ENCODE measurements around the gene LRCH1. TPM values are rescaled to one million over a fixed set of nuclear protein-coding genes. Genes with fewer than 3 reads are reported as not detected.

The LRCH1 gene
- total RNA-seq, 1 experiment from 2014 or later: 11.8 TPM

- TF ChIP-seq USF2 (CRISPR knock-in tag; IDR thresholded peaks at IDR 0.05) (no peak), ERG (CRISPR knock-in tag; IDR thresholded peaks at IDR 0.05) (no peak), TCF7 (CRISPR knock-in tag; IDR thresholded peaks at IDR 0.05; ENCODE audit: low read depth) (no peak), GTF2I (CRISPR knock-in tag; conservative IDR thresholded peaks at IDR 0.05) (no peak), ZNF317 (CRISPR knock-in tag; IDR thresholded peaks at IDR 0.05; ENCODE audit: borderline replicate concordance, low read depth) (no peak), AFF4 (CRISPR knock-in tag; IDR thresholded peaks at IDR 0.05; ENCODE audit: borderline replicate concordance) (no peak), ZNF281 (CRISPR knock-in tag; IDR thresholded peaks at IDR 0.05) (no peak)
Measured at GRCh38 chr13:46529216-46529919, 23.6 kb upstream of the LRCH1 start (continued).

- H3K4me1 Mint-ChIP-seq: no peaks in the 10 kb centered on the region
- H3K27me3 Mint-ChIP-seq (ENCODE audit: low read depth): no peaks in the 10 kb centered on the region
- no peaks in the 10 kb centered on the region for H3K36me3 Mint-ChIP-seq
- no peaks in the 10 kb centered on the region for H3K9me3 Mint-ChIP-seq
- no peak overlapping the region for H3K27ac Mint-ChIP-seq
- POLR2A ChIA-PET: no interaction called here
- CTCF ChIA-PET: interaction anchor here (1.4 kb wide), 1 partner anchor 21 kb away, joined by 3 read pairs; no protein-coding TSS in a partner anchor
- ATAC-seq (no peak), DNase-seq (ENCODE audit: low spot score) (no peak)
- H3K4me3 Mint-ChIP-seq: no peak overlapping the region
- no peak for TF ChIP-seq ZNF532 (CRISPR knock-in tag; IDR thresholded peaks at IDR 0.05; ENCODE audit: borderline replicate concordance)
- TF ChIP-seq NR3C1 (CRISPR knock-in tag; conservative IDR thresholded peaks at IDR 0.05; ENCODE audit: low read depth): no peak
- no peak for TF ChIP-seq ZNF396 (CRISPR knock-in tag; IDR thresholded peaks at IDR 0.05; ENCODE audit: borderline replicate concordance)
- no peak for TF ChIP-seq FOXP4 (CRISPR knock-in tag; IDR thresholded peaks at IDR 0.05)
- TF ChIP-seq ZNF416 (CRISPR knock-in tag; IDR thresholded peaks at IDR 0.05): no peak
- TF ChIP-seq ATF6 (CRISPR knock-in tag; IDR thresholded peaks at IDR 0.05): no peak
- no peak for TF ChIP-seq E2F1 (CRISPR knock-in tag; IDR thresholded peaks at IDR 0.05)
Measured at GRCh38 chr13:46530084-46530935, 22.7 kb upstream of the LRCH1 start.
